Small intestine (tissue), 16 donors: ENCODE results near the gene NAA30. TPM values are rescaled to one million over a fixed set of nuclear protein-coding genes. Genes with fewer than 3 reads are reported as not detected.
"Not testable (repeated sequence)": the region's sequence is repeated elsewhere in the genome, so short reads cannot be mapped to it uniquely, and the experiment has no call there.

Experiments
- DNase-seq, 2 donors: peaks; one replicate each; pipeline versions ENCODE4 v3.0.0 to v3.0.0-alpha.2; 2013
- FAIRE-seq: peaks from 2 replicates; lab custom pipeline; 2012; peaks lifted over from hg19 to GRCh38; lab: Jason Lieb, UNC
- H3K27ac ChIP-seq, 3 donors: one replicate each; pipeline ENCODE4 v1.5.1; 2013; ENCODE audit warnings: low read length in 2 of 3, mild to moderate bottlenecking in 2 of 3, control low read depth in 1 of 3, inconsistent platforms in 1 of 3, low read depth in 1 of 3, moderate library complexity in 1 of 3
- H3K27me3 ChIP-seq, 3 donors: one replicate each; pipeline ENCODE4 v1.6.1; 2013; ENCODE audit warnings: low read length in 3 of 3, inconsistent platforms in 1 of 3; ENCODE audit not compliant: control insufficient read depth in 3 of 3, insufficient read depth in 3 of 3
- H3K36me3 ChIP-seq, 3 donors: one replicate each; pipeline ENCODE4 v1.6.1; 2013; ENCODE audit warnings: low read length in 3 of 3, inconsistent platforms in 1 of 3, low read depth in 1 of 3, mild to moderate bottlenecking in 1 of 3, moderate library complexity in 1 of 3; ENCODE audit not compliant: control insufficient read depth in 3 of 3, insufficient read depth in 2 of 3
- H3K4me1 ChIP-seq, 3 donors: one replicate each; pipeline ENCODE4 v1.6.1; 2013; ENCODE audit warnings: low read length in 2 of 3, inconsistent platforms in 1 of 3, low read depth in 1 of 3, mild to moderate bottlenecking in 1 of 3, moderate library complexity in 1 of 3; ENCODE audit not compliant: control insufficient read depth in 3 of 3, insufficient read depth in 2 of 3
- H3K4me3 ChIP-seq, 3 donors: one replicate each; pipeline ENCODE4 v1.5.1; 2013; ENCODE audit warnings: low read length in 3 of 3, control low read depth in 1 of 3, inconsistent platforms in 1 of 3, low read depth in 1 of 3, mild to moderate bottlenecking in 1 of 3, moderate library complexity in 1 of 3
- H3K9me3 ChIP-seq, 2 donors: one replicate each; pipeline ENCODE4 v1.6.1; 2013; ENCODE audit warnings: low read depth in 1 of 2, low read length in 1 of 2; ENCODE audit not compliant: control insufficient read depth in 2 of 2, insufficient read depth in 1 of 2
- WGBS, 3 donors: extraction: QIAGEN DNeasy Blood & Tissue Kit; methylation state at CpG; one replicate each; pipeline ENCODE4 v1.1.7; 2013; 5-methylcytosine and 5-hydroxymethylcytosine counted together
- long read RNA-seq, 10 donors: transcript quantifications; one replicate each; lab custom pipeline, GENCODE V29; 2026
- polyA plus RNA-seq, 4 donors: library from polyadenylated mRNA; stranded (reverse) in 3 of 4; unstranded in 1 of 4; fragments of 200-250 nt in 3 of 4; fragments of 120-200 nt in 1 of 4; gene quantifications; one replicate each; pipeline versions ENCODE4 v1.2.1 to v1.2.3, GENCODE V29; 2013
- donor health status: healthy with polysubstance abuse.
- donor health status: control.
- donor health status: control.
- donor health status: Bipolar disorder and iron deficiency.
- donor health status: healthy.

The NAA30 gene
- 10 to 100 TPM in 1 of 4 donors, 1 to 10 TPM in 3; 3.8 to 25.4 (median 6.0) TPM for polyA plus RNA-seq
- long read RNA-seq, donor 1: 0 reads
- long read RNA-seq, donor 2, full-length matches to known transcripts: 1 of 1 reads
- long read RNA-seq, donor 2, partial matches to known transcripts: 0 of 1 reads
- long read RNA-seq, donor 2, other reads (novel, unspliced or antisense): 0 of 1 reads
- long read RNA-seq, donor 3, full-length matches to known transcripts: 1 of 1 reads
- long read RNA-seq, donor 3, partial matches to known transcripts: 0 of 1 reads
- long read RNA-seq, donor 3, other reads (novel, unspliced or antisense): 0 of 1 reads
- long read RNA-seq, donor 4: 0 reads
- long read RNA-seq, donor 5, full-length matches to known transcripts: 1 of 1 reads
- long read RNA-seq, donor 5, partial matches to known transcripts: 0 of 1 reads
- long read RNA-seq, donor 5, other reads (novel, unspliced or antisense): 0 of 1 reads
- long read RNA-seq, donor 6, full-length matches to known transcripts: 4 of 4 reads
- long read RNA-seq, donor 6, partial matches to known transcripts: 0 of 4 reads
- long read RNA-seq, donor 6, other reads (novel, unspliced or antisense): 0 of 4 reads
- long read RNA-seq, donor 7: 0 reads
- long read RNA-seq, donor 8: 0 reads
- long read RNA-seq, donor 9, full-length matches to known transcripts: 1 of 1 reads
- long read RNA-seq, donor 9, partial matches to known transcripts: 0 of 1 reads
- long read RNA-seq, donor 9, other reads (novel, unspliced or antisense): 0 of 1 reads
- long read RNA-seq, donor 10, full-length matches to known transcripts: 4 of 4 reads
- long read RNA-seq, donor 10, partial matches to known transcripts: 0 of 4 reads
- long read RNA-seq, donor 10, other reads (novel, unspliced or antisense): 0 of 4 reads

DNA sequence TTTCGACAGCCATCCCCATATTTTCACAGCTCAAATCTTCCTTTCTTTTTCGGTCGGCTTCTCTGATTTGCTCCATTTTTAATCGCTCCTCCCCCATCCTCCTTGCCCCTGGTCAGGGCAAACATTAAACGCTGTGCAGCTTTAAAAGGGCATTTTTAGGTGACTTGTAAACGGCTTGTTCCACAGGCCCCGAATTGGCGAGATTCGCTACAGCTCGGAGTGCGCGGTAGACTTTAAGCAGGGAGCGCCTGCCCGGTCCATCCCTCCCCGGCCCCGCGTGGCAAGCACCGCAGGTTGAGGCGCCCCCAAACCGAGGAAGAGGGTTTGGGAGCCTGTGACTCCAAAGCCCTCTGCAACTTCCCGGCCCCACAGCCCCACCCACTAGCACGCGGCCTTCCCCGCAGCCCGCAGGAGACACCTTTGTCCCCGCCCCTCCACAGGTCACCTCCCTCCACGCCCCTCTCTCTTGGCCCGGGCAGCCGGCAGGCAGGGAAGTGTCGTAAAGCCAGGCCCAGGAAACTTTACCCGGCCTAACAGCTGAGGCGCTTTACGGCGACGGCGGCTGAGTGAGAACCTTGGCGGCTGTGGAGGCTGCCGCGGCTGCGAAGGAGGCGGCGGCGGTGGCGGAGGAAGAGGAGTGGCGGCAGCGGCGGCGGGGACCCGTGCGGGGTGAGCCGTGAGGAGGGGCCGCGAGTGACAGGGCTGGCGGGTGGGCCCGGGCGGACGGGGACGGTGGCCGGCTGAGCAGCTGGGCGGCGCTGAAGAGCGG is at the start of gene NAA30:
TSS of gene NAA30 (plus strand) at position 550 of the 769 bp plus-strand sequence. CDS start 372 bp downstream, outside the sequence.
- H3K4me3 ChIP-seq: peak within 1 kb of the TSS; percentile 75 to 98 (median 97)
- no peaks in the 10 kb centered on the region for H3K9me3 ChIP-seq
- 0 to 1% (median 1%) methylated on average over 51 to 62 of the region's 62 CpGs for WGBS, 3 donors
- DNase-seq (peak; percentile 96 to 97), FAIRE-seq (no peak)
- H3K27me3 ChIP-seq: no peaks in the 10 kb centered on the region
- H3K4me1 ChIP-seq: peaks cover 0 to 13% (median 0%) of the 10 kb centered on the region in 3 donors
- peak within 1 kb of the TSS; percentile 83 to 97 (median 88) for H3K27ac ChIP-seq
- peaks cover 0 to 2% (median 0%) of the 10 kb centered on the region in 3 donors for H3K36me3 ChIP-seq

DNA sequence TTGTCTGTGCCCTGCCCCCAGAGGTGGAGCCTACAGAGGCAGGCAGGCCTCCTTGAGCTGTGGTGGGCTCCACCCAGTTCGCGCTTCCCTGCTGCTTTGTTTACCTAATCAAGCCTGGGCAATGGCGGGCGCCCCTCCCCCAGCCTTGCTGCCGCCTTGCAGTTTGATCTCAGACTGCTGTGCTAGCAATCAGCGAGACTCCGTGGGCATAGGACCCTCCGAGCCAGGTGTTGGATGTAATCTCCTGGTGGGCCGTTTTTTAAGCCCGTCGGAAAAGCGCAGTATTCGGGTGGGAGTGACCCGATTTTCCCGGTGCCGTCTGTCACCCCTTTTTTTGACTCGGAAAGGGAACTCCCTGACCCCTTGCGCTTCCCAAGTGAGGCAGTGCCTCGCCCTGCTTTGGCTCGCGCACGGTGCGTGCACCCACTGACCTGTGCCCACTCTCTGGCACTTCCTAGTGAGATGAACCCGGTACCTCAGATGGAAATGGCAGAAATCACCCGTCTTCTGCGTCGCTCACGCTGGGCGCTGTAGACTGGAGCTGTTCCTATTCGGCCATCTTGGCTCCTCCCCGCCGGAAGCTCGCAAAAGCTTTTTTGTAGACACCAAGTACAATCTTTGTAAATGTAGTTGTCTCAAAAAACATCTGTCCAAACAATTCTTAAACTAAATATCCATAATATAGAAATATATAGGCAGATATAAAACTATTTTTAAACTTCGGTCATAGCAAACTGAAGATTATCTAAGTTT is 46.7 kb upstream of the NAA30 start:
- not testable (repeated sequence) for H3K9me3 ChIP-seq, FAIRE-seq, H3K27me3 ChIP-seq, H3K36me3 ChIP-seq, DNase-seq, H3K27ac ChIP-seq, H3K4me1 ChIP-seq
- peak overlapping the region in 1 of 3 donors; percentile 15 for H3K4me3 ChIP-seq
- 64 to 70% (median 70%) methylated on average over 29 to 34 of the region's 34 CpGs for WGBS, 3 donors

DNA sequence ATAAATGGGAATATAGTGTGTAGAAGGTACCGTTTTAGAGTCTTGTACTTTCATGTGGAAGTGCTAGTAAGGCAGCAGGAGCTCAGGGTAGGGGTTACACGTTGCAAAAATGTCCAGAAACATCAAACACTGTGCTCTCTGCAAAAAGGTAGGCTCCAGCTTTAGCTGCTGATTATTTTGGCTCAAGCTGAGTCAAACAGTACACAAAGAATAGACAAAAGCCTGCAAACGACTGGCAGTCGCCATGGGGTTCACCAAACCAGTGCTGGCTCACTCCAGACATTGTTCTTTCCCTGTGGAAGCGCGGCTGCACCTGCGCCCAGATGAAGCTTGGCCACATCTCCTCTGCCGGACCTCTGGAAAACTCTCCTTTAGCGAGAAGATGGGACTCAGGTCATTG is 45.3 kb upstream of the NAA30 start:
- no peaks in the 10 kb centered on the region for H3K36me3 ChIP-seq
- FAIRE-seq (no peak), DNase-seq (no peak)
- no peak overlapping the region for H3K4me3 ChIP-seq
- H3K9me3 ChIP-seq: peaks cover 0 to 5% of the 10 kb centered on the region in 2 donors
- H3K4me1 ChIP-seq: no peaks in the 10 kb centered on the region
- H3K27me3 ChIP-seq: no peaks in the 10 kb centered on the region
- 76 to 82% (median 77%) methylated on average over 9 of the region's 9 CpGs for WGBS, 3 donors
- no peak overlapping the region for H3K27ac ChIP-seq

DNA sequence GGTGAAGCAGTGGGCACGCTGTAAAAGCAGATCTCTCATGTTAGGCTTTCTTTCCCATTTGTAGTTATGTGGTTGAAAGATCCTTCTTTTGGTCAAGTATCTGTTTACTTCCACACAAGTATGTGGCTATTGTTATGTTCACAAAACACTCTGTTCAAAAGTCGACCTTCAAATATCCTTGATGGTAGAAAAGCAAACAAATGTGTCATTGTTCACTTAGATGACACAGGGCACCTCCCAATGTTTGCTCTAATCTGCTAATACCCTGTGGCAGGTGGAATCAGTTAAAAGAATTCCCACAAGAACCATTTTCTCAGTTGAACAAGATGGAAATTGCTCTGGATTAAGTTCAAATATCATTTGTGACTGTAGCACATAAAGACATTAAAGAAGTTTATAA is 43.6 kb upstream of the NAA30 start:
- Histone ChIP-seq H3K36me3 (no peaks in the 10 kb centered on the region), H3K27me3 (no peaks in the 10 kb centered on the region), H3K9me3 (peaks cover 0 to 5% of the 10 kb centered on the region in 2 donors), H3K4me1 (no peaks in the 10 kb centered on the region), H3K4me3 (no peak overlapping the region), H3K27ac (no peak overlapping the region)
- DNase-seq (no peak), FAIRE-seq (no peak)
- 35 to 41% (median 37%) methylated on average over 2 of the region's 2 CpGs for WGBS, 3 donors

DNA sequence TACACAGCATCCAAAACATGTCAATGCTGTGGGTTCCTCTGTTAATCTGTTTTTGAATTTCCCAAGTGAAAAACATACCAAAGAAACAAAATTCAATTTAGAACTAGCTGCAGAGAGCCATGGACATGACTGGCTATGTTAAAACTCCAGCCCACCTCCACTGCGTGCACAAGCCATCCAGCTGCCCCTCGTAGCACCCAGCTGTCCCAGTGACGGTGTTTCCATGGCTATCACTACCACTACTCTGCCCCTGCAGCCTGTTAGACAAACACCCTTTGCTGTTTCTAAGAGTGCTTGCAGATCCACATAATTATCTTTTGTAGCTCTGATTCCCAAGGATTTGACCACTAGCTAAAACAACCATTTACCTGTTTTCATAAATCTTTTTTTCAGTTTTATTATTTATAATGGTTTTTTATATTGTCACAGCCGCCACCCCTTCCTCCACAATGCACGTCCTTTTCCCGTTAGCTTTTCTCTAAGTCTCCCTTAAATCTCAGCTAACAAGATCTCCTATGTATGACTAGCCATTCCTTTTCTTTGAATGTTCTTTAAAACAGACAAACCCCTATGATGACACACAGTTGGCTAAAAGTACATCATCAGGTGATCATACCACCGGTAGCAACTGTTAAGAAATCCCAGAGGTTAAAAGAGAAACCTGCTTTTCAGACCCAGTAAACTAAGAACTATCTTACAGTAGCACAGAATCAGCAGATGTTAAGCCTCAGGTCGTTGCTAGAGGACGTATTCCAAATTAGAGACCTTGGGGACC is 37.8 kb upstream of the NAA30 start:
- Histone ChIP-seq H3K4me1 (no peaks in the 10 kb centered on the region), H3K9me3 (peaks cover 0 to 5% of the 10 kb centered on the region in 2 donors), H3K4me3 (no peak overlapping the region), H3K27ac (no peak overlapping the region), H3K36me3 (no peaks in the 10 kb centered on the region), H3K27me3 (no peaks in the 10 kb centered on the region)
- FAIRE-seq (no peak), DNase-seq (no peak)
- WGBS, 3 donors: 54 to 60% (median 58%) methylated on average over 9 of the region's 9 CpGs

DNA sequence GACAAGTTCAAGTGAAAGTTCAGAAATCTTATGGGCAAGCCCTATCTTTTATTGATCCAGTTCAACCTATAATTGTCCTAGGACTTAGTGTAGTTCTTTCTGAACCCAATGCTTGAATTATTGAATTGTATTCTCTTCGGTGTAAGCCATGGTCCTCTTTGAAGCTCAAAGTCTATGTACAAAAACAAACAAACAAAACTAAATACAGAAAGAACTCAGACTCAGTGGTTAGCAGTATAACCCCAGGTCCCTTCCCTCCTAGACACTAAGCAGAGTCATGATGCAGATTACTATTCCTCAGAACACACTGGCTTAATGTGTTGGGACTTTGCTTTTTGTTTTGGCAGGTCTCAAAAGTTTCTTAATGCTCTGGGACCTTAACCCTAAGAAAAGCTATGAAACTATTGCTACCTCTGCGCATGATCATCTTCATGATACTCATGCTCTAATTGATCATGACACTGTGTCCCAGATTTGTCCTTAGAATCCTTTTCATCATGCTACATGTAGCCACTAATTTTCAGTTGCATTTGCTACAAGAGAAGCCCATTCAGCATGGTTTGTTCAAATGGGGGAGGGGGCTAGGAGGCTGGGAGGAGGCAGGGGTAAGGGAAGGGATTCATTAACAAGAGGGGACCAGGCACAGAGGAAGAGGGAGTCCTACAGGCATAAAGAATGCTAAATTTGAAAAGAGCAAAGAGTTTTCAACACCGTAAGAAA is 35.1 kb upstream of the NAA30 start:
- DNase-seq (no peak), FAIRE-seq (no peak)
- WGBS, 3 donors: 51 to 58% (median 54%) methylated on average over 3 of the region's 3 CpGs
- no peaks in the 10 kb centered on the region for H3K9me3 ChIP-seq
- no peaks in the 10 kb centered on the region for H3K36me3 ChIP-seq
- H3K4me1 ChIP-seq: no peaks in the 10 kb centered on the region
- no peak overlapping the region for H3K27ac ChIP-seq
- no peak overlapping the region for H3K4me3 ChIP-seq
- no peaks in the 10 kb centered on the region for H3K27me3 ChIP-seq

DNA sequence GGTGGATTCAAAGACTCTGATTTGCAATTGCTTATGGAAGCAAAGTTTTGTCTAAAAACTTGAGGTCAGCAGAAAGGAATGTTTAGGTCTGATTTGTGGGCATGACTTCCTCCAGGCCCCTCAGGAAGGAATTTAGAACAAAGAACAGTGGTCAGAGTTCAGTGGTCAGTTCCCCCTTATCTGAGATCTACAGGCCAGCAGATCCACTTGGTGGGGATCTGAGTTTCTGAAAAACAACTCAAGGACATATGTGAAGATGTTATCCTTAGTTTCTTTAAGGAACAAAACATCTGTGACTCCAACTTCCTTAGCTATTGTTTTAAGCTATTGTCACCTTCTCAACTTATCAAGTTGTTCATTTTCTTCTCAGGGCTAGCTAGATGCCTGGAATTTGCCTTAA is 28.0 kb upstream of the NAA30 start:
- no peaks in the 10 kb centered on the region for H3K4me1 ChIP-seq
- no peak overlapping the region for H3K27ac ChIP-seq
- no peak overlapping the region for H3K4me3 ChIP-seq
- H3K27me3 ChIP-seq: peaks cover 0 to 2% (median 0%) of the 10 kb centered on the region in 3 donors
- H3K36me3 ChIP-seq: no peaks in the 10 kb centered on the region
- DNase-seq: no peak
- FAIRE-seq: no peak
- H3K9me3 ChIP-seq: no peaks in the 10 kb centered on the region
